K562 (cell line): Measurements from ENCODE around the gene MAMDC4. TPM values are rescaled to one million over a fixed set of nuclear protein-coding genes. Genes with fewer than 3 reads are reported as not detected.

Experiments used
- ATAC-seq: fragments of 200-7000 bp; cut with Tn5 transposase; 3 replicates; pipeline ENCODE4 v1.9.1; 2020; ENCODE audit warnings: moderate library complexity
- BruUV-seq: library from RNA; stranded (reverse); fragments of 400-500 nt; replicated peaks from 2 replicates; lab custom pipeline; 2021; lab: Mats Ljungman, UMichigan
- CTCF ChIA-PET: fragments of 300-600 bp; formaldehyde crosslinking; extraction: SDS; loops from one replicate; lab custom pipeline; 2021; ENCODE audit warnings: low intra/inter-chr PET ratio; lab: Yijun Ruan, JAX
- POLR2A ChIA-PET: fragments of 300-600, 350-650 bp; sonication (Branson Sonifier 250); formaldehyde crosslinking; extraction: SDS; loops from one replicate; lab custom pipeline; 2021; ENCODE audit warnings: antibody characterized with exemption, inconsistent platforms; lab: Yijun Ruan, JAX
- DNase-seq, 4 experiments: peaks; one replicate each; pipeline versions ENCODE4 v3.0.0 to v3.0.0-alpha.2; 2011 to 2018; ENCODE audit warnings: low spot score in 3 of 4, mixed read lengths in 3 of 4; ENCODE audit errors: extremely low read depth in 1 of 4
- FAIRE-seq: peaks from 2 replicates; lab custom pipeline; 2011; peaks lifted over from hg19 to GRCh38; lab: Jason Lieb, UNC
- H2AFZ ChIP-seq: 2 replicates; pipeline ENCODE4 v1.6.0; 2011; ENCODE audit warnings: low read depth, low read length, control low read depth, inconsistent platforms
- H3K27ac ChIP-seq: fragments of 200-600 bp; 3 replicates; pipeline ENCODE4 v1.8.0; 2011; ENCODE audit warnings: low read depth, mild to moderate bottlenecking, control low read depth, inconsistent platforms, low read length, moderate library complexity, mixed read lengths; ENCODE audit errors: extremely low read depth
- H3K27me3 ChIP-seq, 2 experiments: fragments of 300-600 bp in 1 of 2; 2 replicates in 1 of 2; 3 replicates in 1 of 2; pipeline versions ENCODE4 v1.6.0 to v1.8.0; 2011; ENCODE audit warnings: inconsistent platforms in 2 of 2, low read length in 2 of 2, mild to moderate bottlenecking in 1 of 2, mixed read lengths in 1 of 2, moderate library complexity in 1 of 2; ENCODE audit not compliant: control insufficient read depth in 2 of 2, insufficient read depth in 2 of 2
- H3K36me3 ChIP-seq: fragments of 300-600 bp; 3 replicates; pipeline ENCODE4 v1.8.0; 2011; ENCODE audit warnings: mild to moderate bottlenecking, low read length, inconsistent platforms; ENCODE audit not compliant: control insufficient read depth, insufficient read depth
- H3K4me1 ChIP-seq, 2 experiments: fragments of 200-600 bp in 1 of 2; replicated peaks in 1 of 2; 2 replicates in 1 of 2; 3 replicates in 1 of 2; pipeline versions ENCODE4 v1.5.1 to v1.8.0; 2011; ENCODE audit warnings: inconsistent platforms in 2 of 2, low read length in 2 of 2, mild to moderate bottlenecking in 1 of 2, mixed read lengths in 1 of 2, moderate library complexity in 1 of 2; ENCODE audit not compliant: control insufficient read depth in 2 of 2, insufficient read depth in 2 of 2
- H3K4me2 ChIP-seq: 2 replicates; pipeline ENCODE4 v1.6.1; 2011; ENCODE audit warnings: low read length, control low read depth, inconsistent platforms, mixed read lengths; ENCODE audit not compliant: insufficient read depth
- H3K4me3 ChIP-seq: fragments of 200-600 bp; sonication (generic), shearing (Covaris generic); 2 replicates; pipeline ENCODE4 v1.5.1; 2016; ENCODE audit warnings: control low read depth, inconsistent platforms
- H3K79me2 ChIP-seq: fragments of 200-600 bp; 3 replicates; pipeline ENCODE4 v1.8.0; 2011; ENCODE audit warnings: low read length, inconsistent platforms; ENCODE audit not compliant: control insufficient read depth, insufficient read depth
- H3K9ac ChIP-seq, 2 experiments: 2 replicates each; pipeline versions ENCODE4 v1.6.0 to v1.6.1; 2011; ENCODE audit warnings: low read depth in 2 of 2, low read length in 2 of 2, control low read depth in 1 of 2, inconsistent platforms in 1 of 2, mild to moderate bottlenecking in 1 of 2, mixed read lengths in 1 of 2; ENCODE audit not compliant: insufficient read depth in 1 of 2
- H3K9me1 ChIP-seq: one replicate; pipeline ENCODE4 v1.6.0; 2011; ENCODE audit warnings: inconsistent platforms, mild to moderate bottlenecking, low read length, moderate library complexity; ENCODE audit not compliant: control insufficient read depth, insufficient read depth
- H3K9me3 ChIP-seq: replicated peaks from 2 replicates; pipeline ENCODE4 v1.5.1; 2011; ENCODE audit warnings: low read depth, low read length, inconsistent platforms; ENCODE audit not compliant: control insufficient read depth, insufficient read depth
- H4K20me1 ChIP-seq: replicated peaks from 2 replicates; pipeline ENCODE4 v1.6.1; 2011; ENCODE audit warnings: low read length, inconsistent platforms, mixed read lengths; ENCODE audit not compliant: control insufficient read depth, insufficient read depth
- HDAC8 ChIP-seq: fragments of 450-650 bp; IDR thresholded peaks from 2 replicates; pipeline ENCODE4 v1.6.1; 2016; ENCODE audit warnings: mild to moderate bottlenecking, missing genetic modification characterization, moderate library complexity, missing compliant biosample characterization
- HOXB6 ChIP-seq: fragments of 250-450 bp; sonication (Bioruptor Pico); IDR thresholded peaks from 2 replicates; pipeline ENCODE4 v1.5.1; 2022; ENCODE audit warnings: mild to moderate bottlenecking, borderline replicate concordance
- IRF2 ChIP-seq: sonication (generic); formaldehyde crosslinking; IDR thresholded peaks from 2 replicates; pipeline ENCODE4 v1.8.1; 2022; ENCODE audit warnings: mild to moderate bottlenecking, missing genetic modification reagents
- MYBL2 ChIP-seq, 2 experiments: fragments of 450-650 bp in 1 of 2; sonication (generic) in 1 of 2; formaldehyde crosslinking in 1 of 2; IDR thresholded peaks; 2 replicates each; pipeline versions ENCODE4 v1.6.1 to v1.8.1; 2017 to 2022; ENCODE audit warnings: borderline replicate concordance in 1 of 2, inconsistent platforms in 1 of 2, low read depth in 1 of 2, mild to moderate bottlenecking in 1 of 2, missing genetic modification reagents in 1 of 2, moderate library complexity in 1 of 2
- MYNN ChIP-seq, 2 experiments: sonication (generic); formaldehyde crosslinking in 1 of 2; IDR thresholded peaks; 2 replicates each; pipeline versions ENCODE4 v1.5.0 to v1.6.1; 2016 to 2020; ENCODE audit warnings: antibody characterized with exemption in 1 of 2, missing genetic modification reagents in 1 of 2
- POLR2G ChIP-seq: fragments of 200-400 bp; formaldehyde crosslinking; IDR thresholded peaks from 2 replicates; pipeline ENCODE4 v1.6.1; 2017; ENCODE audit warnings: low read depth, mild to moderate bottlenecking, antibody characterized with exemption, low read length, moderate library complexity
- RBFOX2 ChIP-seq: fragments of 200-400 bp; formaldehyde crosslinking; IDR thresholded peaks from 2 replicates; pipeline ENCODE4 v1.6.1; 2017; ENCODE audit warnings: low read depth, mild to moderate bottlenecking, low read length, moderate library complexity
- SOX6 ChIP-seq: fragments of 450-650 bp; IDR thresholded peaks from 2 replicates; pipeline ENCODE4 v1.6.1; 2014; ENCODE audit warnings: mild to moderate bottlenecking
- ZNF695 ChIP-seq: fragments of 450-650 bp; formaldehyde crosslinking; IDR thresholded peaks from 2 replicates; pipeline ENCODE4 v1.4.0; 2020; ENCODE audit warnings: mild to moderate bottlenecking, moderate library complexity
- ZNF764 ChIP-seq: fragments of 250-450 bp; sonication (Bioruptor Pico); IDR thresholded peaks from 2 replicates; pipeline ENCODE4 v1.4.0; 2020; ENCODE audit warnings: low read depth, mild to moderate bottlenecking, moderate library complexity
- WGBS: fragments of 100-300 bp; shearing (Covaris generic); methylation state at CpG from one replicate; pipeline ENCODE4 v1.1.6; 2016; ENCODE audit warnings: low coverage, mixed read lengths; ENCODE audit not compliant: insufficient coverage; ENCODE audit errors: missing lambda C conversion rate; 5-methylcytosine and 5-hydroxymethylcytosine counted together
- in situ Hi-C: fragments of 300-500 bp; cut with MboI; formaldehyde crosslinking; loops from 4 replicates; pipeline ENCODE4 v1.15.0; 2018; ENCODE audit warnings: inconsistent platforms, mixed read lengths
- intact Hi-C: fragments of 100-400 bp; cut with micrococcal nuclease; formaldehyde crosslinking; loops from 2 replicates; pipeline ENCODE4 v1.14.2; 2022
- polyA plus RNA-seq, 8 experiments: library from polyadenylated mRNA; depleted of rRNA in 4 of 8; stranded (reverse) in 5 of 8; unstranded in 3 of 8; fragments of >200 nt; fragmentation: Nextera tagmentation in 2 of 8; fragmentation: Illumina TruSeq in 1 of 8; extraction: Ambion mirVana in 2 of 8; extraction: Trizol in 1 of 8; gene quantifications; 2 replicates each; pipeline versions ENCODE4 v1.2.1 to v1.2.3, GENCODE V29; 2011 to 2014; ENCODE audit warnings: inconsistent platforms in 1 of 8, missing spikeins in 1 of 8
- total RNA-seq, 7 experiments: library from RNA; depleted of rRNA in 6 of 7; stranded (reverse); fragments of >200 nt in 6 of 7; fragmentation: Illumina TruSeq in 2 of 7; extraction: Trizol in 2 of 7; gene quantifications; 2 replicates each; pipeline versions ENCODE4 v1.2.1 to v1.2.3, GENCODE V29; 2011 to 2021; ENCODE audit warnings: low replicate concordance in 1 of 7
- TF ChIP-seq, protein P1 (sequence below): fragments of 450-650 bp; formaldehyde crosslinking; IDR thresholded peaks from 2 replicates; pipeline ENCODE4 v1.4.0; 2020; ENCODE audit warnings: mild to moderate bottlenecking, moderate library complexity
- TF ChIP-seq, protein P2 (sequence below): fragments of 200-400 bp; formaldehyde crosslinking; IDR thresholded peaks from 2 replicates; pipeline ENCODE4 v1.6.1; 2017; ENCODE audit warnings: mild to moderate bottlenecking, low read depth, low read length, moderate library complexity

The MAMDC4 gene
- total and polyA plus RNA-seq, 9 of the 15 experiments (the other 6 are each of a cell fraction or from before 2014, with no cell fraction given) = 0.03 to 10.8 (median 1.5) TPM

DNA sequence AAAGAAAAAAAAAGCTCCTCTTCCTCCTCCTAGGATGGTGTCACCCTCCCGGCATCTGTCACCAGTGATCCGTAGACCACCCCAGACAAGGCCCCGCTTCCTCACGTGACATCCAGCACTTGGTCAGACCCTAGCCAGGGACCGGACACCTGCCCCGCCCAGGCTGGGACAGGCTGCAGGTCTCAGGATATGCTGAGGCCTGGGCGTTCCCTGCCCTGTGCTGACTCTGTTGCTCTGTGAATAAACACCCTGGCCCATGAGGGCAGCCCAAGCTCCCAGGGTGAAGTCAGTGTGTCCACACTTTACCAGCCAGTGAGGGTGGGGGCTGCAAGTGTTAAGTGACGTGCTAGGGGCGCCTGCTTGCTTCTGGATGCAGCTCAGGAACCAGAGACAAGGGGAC is 8.4 kb downstream of the MAMDC4 start:
- WGBS = 88% methylated on average over 9 of the region's 9 CpGs
- DNase-seq = no peak
- TF ChIP-seq RBFOX2 (peak; percentile 52), IRF2 (no peak), ZNF764 (no peak), SOX6 (no peak), MYNN (IDR thresholded peaks at IDR 0.05) (0 out of 2 replicates have a peak, but pooled peaks have one; percentile 16), MYNN (CRISPR knock-in tag; IDR thresholded peaks at IDR 0.05) (no peak), HOXB6 (CRISPR knock-in tag) (no peak), ZNF695 (CRISPR knock-in tag) (no peak), HDAC8 (tag) (no peak), MYBL2 (IDR thresholded peaks at IDR 0.05; ENCODE audit: low read depth) (no peak), MYBL2 (CRISPR knock-in tag; IDR thresholded peaks at IDR 0.05; ENCODE audit: borderline replicate concordance) (no peak), POLR2G (peak; percentile 56)
- TF ChIP-seq, protein P1, sequence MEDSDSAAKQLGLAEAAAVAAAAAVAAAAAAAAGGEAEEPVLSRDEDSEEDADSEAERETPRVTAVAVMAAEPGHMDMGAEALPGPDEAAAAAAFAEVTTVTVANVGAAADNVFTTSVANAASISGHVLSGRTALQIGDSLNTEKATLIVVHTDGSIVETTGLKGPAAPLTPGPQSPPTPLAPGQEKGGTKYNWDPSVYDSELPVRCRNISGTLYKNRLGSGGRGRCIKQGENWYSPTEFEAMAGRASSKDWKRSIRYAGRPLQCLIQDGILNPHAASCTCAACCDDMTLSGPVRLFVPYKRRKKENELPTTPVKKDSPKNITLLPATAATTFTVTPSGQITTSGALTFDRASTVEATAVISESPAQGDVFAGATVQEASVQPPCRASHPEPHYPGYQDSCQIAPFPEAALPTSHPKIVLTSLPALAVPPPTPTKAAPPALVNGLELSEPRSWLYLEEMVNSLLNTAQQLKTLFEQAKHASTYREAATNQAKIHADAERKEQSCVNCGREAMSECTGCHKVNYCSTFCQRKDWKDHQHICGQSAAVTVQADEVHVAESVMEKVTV = no peak
- TF ChIP-seq, protein P2, sequence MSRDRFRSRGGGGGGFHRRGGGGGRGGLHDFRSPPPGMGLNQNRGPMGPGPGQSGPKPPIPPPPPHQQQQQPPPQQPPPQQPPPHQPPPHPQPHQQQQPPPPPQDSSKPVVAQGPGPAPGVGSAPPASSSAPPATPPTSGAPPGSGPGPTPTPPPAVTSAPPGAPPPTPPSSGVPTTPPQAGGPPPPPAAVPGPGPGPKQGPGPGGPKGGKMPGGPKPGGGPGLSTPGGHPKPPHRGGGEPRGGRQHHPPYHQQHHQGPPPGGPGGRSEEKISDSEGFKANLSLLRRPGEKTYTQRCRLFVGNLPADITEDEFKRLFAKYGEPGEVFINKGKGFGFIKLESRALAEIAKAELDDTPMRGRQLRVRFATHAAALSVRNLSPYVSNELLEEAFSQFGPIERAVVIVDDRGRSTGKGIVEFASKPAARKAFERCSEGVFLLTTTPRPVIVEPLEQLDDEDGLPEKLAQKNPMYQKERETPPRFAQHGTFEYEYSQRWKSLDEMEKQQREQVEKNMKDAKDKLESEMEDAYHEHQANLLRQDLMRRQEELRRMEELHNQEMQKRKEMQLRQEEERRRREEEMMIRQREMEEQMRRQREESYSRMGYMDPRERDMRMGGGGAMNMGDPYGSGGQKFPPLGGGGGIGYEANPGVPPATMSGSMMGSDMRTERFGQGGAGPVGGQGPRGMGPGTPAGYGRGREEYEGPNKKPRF = no peak
- TF ChIP-seq, all 486 proteins: peak for 3
- ATAC-seq = peak; percentile 36
- Histone ChIP-seq H3K27me3 (no peaks in the 10 kb centered on the region), H3K9ac (peak overlapping the region in 1 of 2 experiments; percentile 28; a peak in 1 of 4 replicates), H3K4me2 (no peak overlapping the region), H4K20me1 (peaks cover 16% of the 10 kb centered on the region; the same call in 1 of the 2 replicates), H3K9me3 (no peaks in the 10 kb centered on the region), H3K4me1 (peaks cover 5 to 63% of the 10 kb centered on the region in 2 experiments; a peak in 3 of 5 replicates), H3K9me1 (peaks cover 4% of the 10 kb centered on the region), H3K36me3 (peaks cover 54% of the 10 kb centered on the region; the same call in 2 of the 3 replicates), H3K79me2 (peaks cover 19% of the 10 kb centered on the region), H3K4me3 (no peak overlapping the region), H3K27ac (no peak overlapping the region), H2AFZ (no peak overlapping the region)
- ChIA-PET CTCF (no interaction called here), POLR2A (interaction anchor here (0.7 to 2.5 kb wide), 7 partner anchors 10 to 31 kb away, joined by 3 to 15 read pairs (median 4); partner anchors contain the start of genes AJM1 and TRAF2)
- intact Hi-C loops = no loop called here
- in situ Hi-C loops = no loop called here
- no TSS peak for BruUV-seq
- no peak for FAIRE-seq
